HUES48 (cell line): ENCODE data around the gene CCR5AS.

Experiments used
- H3K27ac ChIP-seq: one replicate; pipeline ENCODE4 v1.7.0; 2013; ENCODE audit warnings: low read depth, low read length, inconsistent platforms
- H3K27me3 ChIP-seq: 2 replicates; pipeline ENCODE4 v1.6.1; 2013; ENCODE audit warnings: mild to moderate bottlenecking, low read length; ENCODE audit not compliant: control insufficient read depth, insufficient read depth
- H3K36me3 ChIP-seq: 2 replicates; pipeline ENCODE4 v1.6.1; 2013; ENCODE audit warnings: low read length; ENCODE audit not compliant: control insufficient read depth, insufficient read depth
- H3K4me1 ChIP-seq: 2 replicates; pipeline ENCODE4 v1.6.1; 2013; ENCODE audit warnings: mild to moderate bottlenecking, low read length; ENCODE audit not compliant: control insufficient read depth, insufficient read depth
- H3K4me3 ChIP-seq: 2 replicates; pipeline ENCODE4 v1.5.1; 2013; ENCODE audit warnings: mild to moderate bottlenecking, low read depth, low read length
- H3K9ac ChIP-seq: 2 replicates; pipeline ENCODE4 v1.6.1; 2013; ENCODE audit warnings: mild to moderate bottlenecking, low read depth, low read length, moderate library complexity
- H3K9me3 ChIP-seq: 2 replicates; pipeline ENCODE4 v1.6.1; 2013; ENCODE audit warnings: low read length; ENCODE audit not compliant: control insufficient read depth, insufficient read depth

The CCR5AS gene

DNA sequence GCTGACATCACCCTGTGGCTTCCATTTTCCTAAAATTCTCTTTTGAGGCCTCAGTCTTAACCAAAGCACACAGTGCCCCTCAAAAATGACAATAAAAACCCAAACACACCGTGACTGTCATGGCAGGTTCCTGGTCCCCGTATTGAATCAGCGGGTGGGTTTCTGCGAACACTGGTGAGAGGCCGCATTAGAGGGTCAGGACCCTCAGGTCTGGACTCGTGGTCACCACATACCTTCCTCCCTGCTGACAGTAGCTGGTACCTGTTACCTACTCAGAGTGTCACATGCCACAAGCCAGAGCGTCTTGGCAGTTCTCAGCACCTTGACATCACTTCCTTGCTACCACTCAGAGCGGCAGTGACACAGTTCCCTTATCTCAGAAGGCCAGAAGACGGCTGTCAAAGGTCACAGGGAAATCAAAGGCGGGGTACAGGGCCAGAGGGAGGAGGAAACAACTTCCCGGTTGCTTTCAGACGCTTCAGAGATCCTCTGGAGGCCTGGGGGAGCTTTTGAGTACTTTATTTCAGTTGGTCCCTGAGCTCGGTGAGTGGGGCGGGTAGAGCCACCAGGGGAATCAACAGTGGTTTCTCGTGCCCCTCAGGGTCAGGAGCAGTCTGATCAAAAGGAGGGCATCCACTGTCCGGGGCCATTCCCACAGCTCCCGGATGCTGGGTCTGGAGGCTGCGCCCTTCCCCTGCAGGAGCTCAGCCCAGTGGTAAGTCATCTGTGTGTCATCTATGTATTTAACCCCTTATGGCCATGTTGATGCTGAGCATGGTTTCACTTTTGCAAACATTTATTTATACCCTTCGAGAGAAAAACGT, at the start of gene CCR5AS, which contains the start of gene CCRL2:
TSS of gene CCR5AS (minus strand) at position 279 of the 824 bp plus-strand sequence.
TSS of gene CCRL2 (plus strand) at position 472 of the 824 bp plus-strand sequence. CDS start 821 bp downstream, outside the sequence.
- H3K27me3 ChIP-seq: no peaks in the 10 kb centered on the region
- H3K27ac ChIP-seq: no peak within 1 kb of the TSS
- H3K4me3 ChIP-seq: no peak within 1 kb of the TSS
- no peaks in the 10 kb centered on the region for H3K36me3 ChIP-seq
- H3K9me3 ChIP-seq: no peaks in the 10 kb centered on the region
- H3K4me1 ChIP-seq: no peaks in the 10 kb centered on the region
- H3K9ac ChIP-seq: no peak within 1 kb of the TSS

DNA sequence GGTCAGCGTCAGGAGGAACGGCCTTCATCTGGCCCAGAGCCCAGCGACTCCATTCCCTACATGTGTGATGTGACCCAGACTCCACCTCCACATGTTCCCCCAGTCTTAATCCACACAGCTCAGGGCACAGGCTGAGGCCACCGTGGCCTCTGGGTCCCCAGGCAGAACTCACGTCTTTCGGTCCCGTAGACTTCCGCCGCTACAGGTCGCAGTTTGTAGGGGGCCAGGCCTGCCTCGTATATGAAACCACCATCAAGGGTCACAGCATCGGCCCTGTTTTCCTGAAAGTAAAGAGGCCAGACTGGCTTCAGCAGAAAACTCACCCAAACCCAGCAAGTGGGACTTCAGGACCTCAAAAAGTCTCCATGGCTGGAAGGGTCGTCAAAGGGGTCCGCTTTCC, 49.3 kb upstream of the CCR5AS start:
- Histone ChIP-seq H3K36me3 (no peaks in the 10 kb centered on the region), H3K4me3 (no peak overlapping the region), H3K27ac (no peak overlapping the region), H3K4me1 (no peaks in the 10 kb centered on the region), H3K9me3 (no peaks in the 10 kb centered on the region), H3K9ac (no peak overlapping the region), H3K27me3 (no peaks in the 10 kb centered on the region)

GRCh38 chr3:46455231-46456115, 48.6 kb upstream of the CCR5AS start:
- Histone ChIP-seq H3K4me3 (no peak overlapping the region), H3K27me3 (no peaks in the 10 kb centered on the region), H3K36me3 (no peaks in the 10 kb centered on the region), H3K9ac (no peak overlapping the region), H3K9me3 (no peaks in the 10 kb centered on the region), H3K27ac (no peak overlapping the region), H3K4me1 (no peaks in the 10 kb centered on the region)

- Histone ChIP-seq H3K27ac (no peak overlapping the region), H3K36me3 (no peaks in the 10 kb centered on the region), H3K4me3 (no peak overlapping the region), H3K9me3 (no peaks in the 10 kb centered on the region), H3K27me3 (no peaks in the 10 kb centered on the region), H3K9ac (no peak overlapping the region), H3K4me1 (no peaks in the 10 kb centered on the region)
Observed at GRCh38 chr3:46454606-46455005, 47.7 kb upstream of the CCR5AS start.

GRCh38 chr3:46454209-46454595, 47.3 kb upstream of the CCR5AS start:
- no peaks in the 10 kb centered on the region for H3K27me3 ChIP-seq
- no peak overlapping the region for H3K9ac ChIP-seq
- H3K4me3 ChIP-seq: no peak overlapping the region
- no peak overlapping the region for H3K27ac ChIP-seq
- no peaks in the 10 kb centered on the region for H3K9me3 ChIP-seq
- no peaks in the 10 kb centered on the region for H3K4me1 ChIP-seq
- H3K36me3 ChIP-seq: no peaks in the 10 kb centered on the region

- H3K4me1 ChIP-seq: no peaks in the 10 kb centered on the region
- H3K9me3 ChIP-seq: no peaks in the 10 kb centered on the region
- no peak overlapping the region for H3K9ac ChIP-seq
- H3K4me3 ChIP-seq: no peak overlapping the region
- H3K36me3 ChIP-seq: no peaks in the 10 kb centered on the region
- no peaks in the 10 kb centered on the region for H3K27me3 ChIP-seq
- no peak overlapping the region for H3K27ac ChIP-seq
Observed at GRCh38 chr3:46453526-46454208, 46.8 kb upstream of the CCR5AS start.

GRCh38 chr3:46449755-46450552, 43.1 kb upstream of the CCR5AS start:
- H3K27ac ChIP-seq: no peak overlapping the region
- no peaks in the 10 kb centered on the region for H3K4me1 ChIP-seq
- no peaks in the 10 kb centered on the region for H3K36me3 ChIP-seq
- no peak overlapping the region for H3K9ac ChIP-seq
- no peaks in the 10 kb centered on the region for H3K27me3 ChIP-seq
- no peak overlapping the region for H3K4me3 ChIP-seq
- no peaks in the 10 kb centered on the region for H3K9me3 ChIP-seq

DNA sequence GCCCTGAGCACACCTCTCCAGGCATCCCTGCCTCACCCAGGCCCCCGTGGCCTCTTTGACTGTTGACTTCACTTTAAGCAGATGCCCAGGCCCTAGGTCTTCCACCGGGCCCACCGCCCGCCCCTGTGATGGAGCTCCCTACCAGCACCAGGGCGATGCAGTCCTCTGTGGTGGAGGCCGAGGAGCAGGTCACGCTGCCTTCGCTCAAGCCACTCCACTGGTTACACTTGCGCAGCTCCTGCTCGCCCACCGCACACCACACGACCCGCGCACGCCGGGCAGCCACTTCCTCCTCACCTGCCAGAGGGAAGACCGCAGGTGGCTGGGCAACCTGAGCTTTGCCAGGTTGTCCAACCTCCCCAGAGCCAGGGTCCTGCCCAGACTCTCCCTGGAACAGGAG, 41.9 kb upstream of the CCR5AS start:
- Histone ChIP-seq H3K27me3 (no peaks in the 10 kb centered on the region), H3K4me1 (no peaks in the 10 kb centered on the region), H3K9me3 (no peaks in the 10 kb centered on the region), H3K9ac (no peak overlapping the region), H3K27ac (no peak overlapping the region), H3K4me3 (no peak overlapping the region), H3K36me3 (no peaks in the 10 kb centered on the region)

DNA sequence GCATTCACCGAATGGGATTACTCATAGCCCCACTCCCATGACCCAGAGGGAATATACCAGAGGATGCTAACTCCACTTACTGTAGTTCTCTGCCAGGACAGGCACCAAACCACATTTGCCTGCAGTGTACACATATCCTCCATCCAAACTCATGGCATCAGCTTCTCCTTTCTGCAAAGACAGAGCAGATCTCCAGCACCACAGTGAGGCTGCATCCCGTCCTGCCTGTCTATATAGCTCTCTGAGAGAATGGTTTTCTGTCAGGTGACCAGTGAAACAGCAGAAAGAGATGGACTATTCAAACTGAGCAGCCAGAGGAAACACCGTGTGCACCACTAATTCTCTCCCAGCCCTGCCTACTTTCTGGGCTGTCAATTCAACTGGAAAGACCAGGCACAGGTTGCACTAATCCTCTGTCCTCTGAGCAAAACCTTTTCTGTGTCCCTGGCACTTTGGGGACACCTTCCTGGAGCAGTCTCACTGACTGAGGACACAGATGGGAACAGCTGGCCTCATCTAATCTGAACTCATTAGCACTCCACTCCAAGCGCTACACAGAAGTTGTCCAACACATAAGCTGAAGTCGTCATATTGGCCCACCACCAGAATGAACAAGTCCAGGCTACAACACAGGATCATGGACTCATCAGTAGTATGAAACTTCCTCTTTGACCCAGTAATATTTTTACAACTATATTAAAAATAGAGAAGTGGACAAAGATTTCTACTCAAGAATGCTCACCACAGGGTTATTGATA, 40.5 kb upstream of the CCR5AS start:
- Histone ChIP-seq H3K4me1 (no peaks in the 10 kb centered on the region), H3K27me3 (no peaks in the 10 kb centered on the region)

More for the DNA sequence above, 40.5 kb upstream of the CCR5AS start:
- H3K27ac ChIP-seq: no peak overlapping the region
- no peak overlapping the region for H3K4me3 ChIP-seq
- no peaks in the 10 kb centered on the region for H3K9me3 ChIP-seq
- H3K9ac ChIP-seq: no peak overlapping the region
- H3K36me3 ChIP-seq: no peaks in the 10 kb centered on the region
